Calu3 (cell line): ENCODE results near the gene SPSB1. TPM values are rescaled to one million over a fixed set of nuclear protein-coding genes. Genes with fewer than 3 reads are reported as not detected.
A peak's percentile ranks its signal among the peaks of the same experiment; 100 is the strongest.

Source experiments
- BruUV-seq: library from RNA; stranded (reverse); fragments of 400-500 nt; replicated peaks from 2 replicates; lab custom pipeline; 2021; lab: Mats Ljungman, UMichigan
- CTCF ChIA-PET: fragments of 300-600 bp; sonication (Branson Sonifier 250); formaldehyde crosslinking; loops from one replicate; lab custom pipeline; 2022; ENCODE audit warnings: antibody characterized with exemption; lab: Charles Lee
- DNase-seq: peaks from one replicate; pipeline ENCODE4 v3.0.0; 2022
- H3K27ac Mint-ChIP-seq: one replicate; pipeline ENCODE4 v1.8.0; 2022; ENCODE audit warnings: mixed read lengths; ENCODE audit not compliant: unreplicated experiment
- H3K27me3 Mint-ChIP-seq: one replicate; pipeline ENCODE4 v1.8.0; 2022; ENCODE audit warnings: mixed read lengths; ENCODE audit not compliant: unreplicated experiment
- H3K36me3 Mint-ChIP-seq: one replicate; pipeline ENCODE4 v1.8.0; 2022; ENCODE audit warnings: mild to moderate bottlenecking, moderate library complexity, mixed read lengths; ENCODE audit not compliant: insufficient read depth, unreplicated experiment
- H3K4me1 Mint-ChIP-seq: one replicate; pipeline ENCODE4 v1.8.0; 2022; ENCODE audit warnings: mild to moderate bottlenecking, low read depth, mixed read lengths; ENCODE audit not compliant: unreplicated experiment
- H3K4me3 Mint-ChIP-seq: one replicate; pipeline ENCODE4 v1.8.0; 2022; ENCODE audit warnings: mild to moderate bottlenecking, low read depth, moderate library complexity, mixed read lengths; ENCODE audit not compliant: unreplicated experiment
- H3K9me3 Mint-ChIP-seq: one replicate; pipeline ENCODE4 v1.8.0; 2022; ENCODE audit warnings: low read depth, mixed read lengths; ENCODE audit not compliant: unreplicated experiment
- CTCF ChIP-seq: fragments of 200-600 bp; IDR thresholded peaks from one replicate; pipeline ENCODE4 v1.8.0; 2022; ENCODE audit warnings: antibody characterized with exemption; ENCODE audit not compliant: unreplicated experiment
- intact Hi-C: fragments of 100-400 bp; cut with micrococcal nuclease; formaldehyde crosslinking; loops from one replicate; pipeline ENCODE4 v1.10.0; 2022; ENCODE audit not compliant: unreplicated experiment
- total RNA-seq: library from RNA; stranded (reverse); gene quantifications from 2 replicates; pipeline ENCODE4 v1.2.3, GENCODE V29; 2022

The SPSB1 gene
- total RNA-seq, 1 experiment from 2014 or later: 4.9 TPM

GRCh38 chr1:9271861-9272595, 20.7 kb upstream of the SPSB1 start:
- TF ChIP-seq CTCF: no peak
- Mint-ChIP-seq H3K36me3 (no peaks in the 10 kb centered on the region), H3K27me3 (no peaks in the 10 kb centered on the region), H3K27ac (no peak overlapping the region), H3K4me3 (no peak overlapping the region), H3K9me3 (no peaks in the 10 kb centered on the region), H3K4me1 (peaks cover 18% of the 10 kb centered on the region)
- no TSS peak for BruUV-seq
- DNase-seq: no peak
- intact Hi-C loops: no loop called here
- CTCF ChIA-PET: no interaction called here

GRCh38 chr1:9273177-9273576, 19.5 kb upstream of the SPSB1 start:
- Mint-ChIP-seq H3K4me1 (peaks cover 18% of the 10 kb centered on the region), H3K27me3 (no peaks in the 10 kb centered on the region), H3K9me3 (no peaks in the 10 kb centered on the region), H3K4me3 (no peak overlapping the region), H3K27ac (no peak overlapping the region), H3K36me3 (no peaks in the 10 kb centered on the region)
- DNase-seq: no peak
- BruUV-seq: no TSS peak
- intact Hi-C loops: no loop called here
- CTCF ChIA-PET: no interaction called here
- TF ChIP-seq CTCF: no peak

- TF ChIP-seq CTCF: no peak
- peaks cover 28% of the 10 kb centered on the region for H3K4me1 Mint-ChIP-seq
- H3K9me3 Mint-ChIP-seq: no peaks in the 10 kb centered on the region
- no peak for DNase-seq
- H3K27ac Mint-ChIP-seq: peak overlapping the region; percentile 1
- no peaks in the 10 kb centered on the region for H3K27me3 Mint-ChIP-seq
- no peaks in the 10 kb centered on the region for H3K36me3 Mint-ChIP-seq
- no TSS peak for BruUV-seq
- peak overlapping the region; percentile 20 for H3K4me3 Mint-ChIP-seq
- CTCF ChIA-PET: interaction anchor here (0.7 kb wide), 1 partner anchor 184 kb away, joined by 8 read pairs; no protein-coding TSS in a partner anchor
- intact Hi-C loops: no loop called here
Observed at GRCh38 chr1:9275161-9275560, 17.5 kb upstream of the SPSB1 start.

GRCh38 chr1:9275567-9276034, 17.1 kb upstream of the SPSB1 start:
- BruUV-seq: no TSS peak
- Mint-ChIP-seq H3K9me3 (no peaks in the 10 kb centered on the region), H3K4me1 (peaks cover 32% of the 10 kb centered on the region), H3K36me3 (no peaks in the 10 kb centered on the region), H3K27me3 (no peaks in the 10 kb centered on the region), H3K4me3 (peak overlapping the region; percentile 20), H3K27ac (peak overlapping the region; percentile 1)
- DNase-seq: peak; percentile 73
- intact Hi-C loops: no loop called here
- TF ChIP-seq CTCF: no peak
- CTCF ChIA-PET: no interaction called here
